NCI-H345 treated with DMSO at 0.1 percent for 48 hours (cell line): ENCODE measurements around the gene TRIP6.

Experiments
- DNase-seq: peaks from one replicate; lab custom pipeline; 2025; ENCODE audit not compliant: unreplicated experiment; lab: John Stamatoyannopoulos, UW

The TRIP6 gene

DNA sequence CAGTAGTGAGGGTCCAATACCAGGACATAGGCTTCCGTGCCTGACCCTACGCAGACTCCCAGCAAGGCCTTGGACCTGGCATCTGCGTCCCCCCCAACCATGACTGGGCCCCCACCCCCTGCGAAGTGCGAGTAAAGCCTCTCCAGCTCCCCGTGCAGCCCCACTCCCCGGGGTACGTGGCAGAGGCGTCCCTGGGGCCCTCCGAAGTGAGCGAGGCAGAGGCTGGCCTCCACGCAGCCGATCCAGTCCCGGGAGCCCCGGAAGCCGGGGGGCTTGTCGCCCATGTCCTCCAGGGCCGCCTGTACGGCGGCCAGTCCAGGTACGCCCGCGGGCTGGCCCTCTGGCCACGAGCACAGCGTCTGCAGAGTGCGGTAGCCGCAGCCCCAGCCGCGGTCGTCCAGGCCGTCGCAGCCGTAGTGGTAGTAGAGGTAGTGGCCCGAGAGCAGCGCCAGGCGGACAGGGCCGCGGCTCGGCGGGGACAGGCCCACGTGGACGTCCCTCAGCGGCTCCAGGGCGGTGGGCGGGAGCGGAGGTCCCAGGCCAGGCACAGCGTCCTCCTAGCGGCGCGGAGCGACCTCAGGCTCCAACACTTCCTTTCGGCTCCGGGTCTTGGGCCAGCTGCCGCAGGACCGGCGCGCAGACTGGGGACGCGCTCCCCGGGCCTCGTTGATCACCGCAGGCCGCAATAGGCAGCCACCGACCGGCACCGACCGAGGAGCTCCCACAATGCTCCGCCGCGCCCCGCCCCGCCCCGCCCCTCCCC lies 22.0 kb downstream of the TRIP6 start, which contains the start of gene UFSP1:
Gene UFSP1 (minus strand): TSS at position 728 of the 763 bp plus-strand sequence. CDS start 444 bp downstream, at position 284.
- DNase-seq = no peak

DNA sequence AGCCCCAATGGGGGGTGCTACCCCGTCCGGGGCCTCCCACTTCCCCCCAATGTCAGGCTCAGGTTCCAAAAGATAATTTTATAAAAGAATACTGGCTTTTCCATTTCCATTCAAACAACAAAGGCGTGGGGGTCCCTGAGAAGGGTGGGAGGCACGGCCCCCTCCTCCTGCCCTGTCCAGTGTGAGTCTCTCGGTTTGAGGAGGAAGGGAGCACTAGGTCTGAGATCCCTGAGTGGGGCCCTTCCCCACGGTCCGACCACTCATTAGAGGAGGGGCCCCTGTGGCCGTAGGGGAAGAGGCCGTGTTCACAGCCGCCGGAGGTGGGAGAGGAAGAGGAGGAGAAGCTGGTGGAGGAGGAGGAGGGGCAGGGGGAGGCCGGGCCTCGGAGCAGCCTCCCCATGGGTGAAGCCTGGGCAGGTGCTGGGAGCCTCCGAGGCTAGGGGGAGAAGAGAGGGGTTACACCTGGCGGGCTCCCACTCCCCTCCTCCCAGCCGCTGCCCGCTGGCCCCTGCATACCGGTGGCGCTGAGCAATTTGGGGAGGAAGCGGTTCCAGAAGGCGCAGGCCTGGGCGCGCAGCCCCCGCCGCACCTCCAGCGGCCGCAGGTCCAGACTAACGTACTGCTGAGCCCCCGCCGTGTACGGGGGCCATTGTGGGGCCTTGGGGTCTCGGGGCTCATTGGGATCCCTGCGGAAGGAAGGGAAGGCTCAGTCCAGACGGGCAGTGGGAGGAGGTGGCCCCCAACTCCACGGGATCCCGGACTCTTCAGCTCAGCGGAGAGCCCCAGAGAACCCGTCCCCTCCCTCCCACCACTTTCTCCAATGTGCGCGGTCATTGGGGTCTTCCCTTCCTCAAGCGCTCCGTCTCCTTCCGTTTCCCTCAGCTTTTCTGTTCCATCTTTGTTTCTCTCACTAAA lies 23.7 kb downstream of the TRIP6 start:
- DNase-seq = no peak

DNA sequence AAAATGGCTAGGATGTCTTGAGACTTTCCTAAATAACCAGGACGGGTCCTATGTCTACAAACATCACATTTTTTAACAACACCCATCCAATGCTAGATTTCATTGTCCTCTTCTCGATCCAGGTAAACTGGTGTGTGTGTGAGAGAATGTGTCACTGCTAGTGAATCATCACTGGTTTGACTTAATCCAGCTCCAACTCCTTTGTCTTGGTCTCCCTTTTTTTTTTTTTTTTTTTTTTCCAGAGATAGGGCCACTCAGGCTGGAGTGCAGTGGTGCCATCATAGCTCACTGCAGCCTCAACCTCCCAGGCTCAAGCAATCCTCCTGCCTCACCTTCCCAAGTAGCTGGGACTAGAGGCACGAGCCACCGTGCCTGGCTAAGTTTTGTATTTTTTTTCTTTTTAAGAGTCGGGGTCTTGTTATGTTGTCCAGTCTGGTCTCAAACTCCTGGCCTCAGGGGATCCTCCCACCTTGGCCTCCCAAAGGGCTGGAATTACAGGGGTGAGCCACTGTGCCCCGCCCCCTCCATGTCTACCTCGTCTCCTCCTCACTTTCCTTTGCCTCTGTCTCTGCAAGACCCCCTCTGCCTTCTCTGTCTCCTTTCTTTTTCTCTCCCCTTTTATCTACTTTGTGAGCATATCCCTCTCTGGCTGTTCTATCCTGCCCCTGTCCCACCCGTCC lies 24.5 kb downstream of the TRIP6 start:
- DNase-seq = no peak

DNA sequence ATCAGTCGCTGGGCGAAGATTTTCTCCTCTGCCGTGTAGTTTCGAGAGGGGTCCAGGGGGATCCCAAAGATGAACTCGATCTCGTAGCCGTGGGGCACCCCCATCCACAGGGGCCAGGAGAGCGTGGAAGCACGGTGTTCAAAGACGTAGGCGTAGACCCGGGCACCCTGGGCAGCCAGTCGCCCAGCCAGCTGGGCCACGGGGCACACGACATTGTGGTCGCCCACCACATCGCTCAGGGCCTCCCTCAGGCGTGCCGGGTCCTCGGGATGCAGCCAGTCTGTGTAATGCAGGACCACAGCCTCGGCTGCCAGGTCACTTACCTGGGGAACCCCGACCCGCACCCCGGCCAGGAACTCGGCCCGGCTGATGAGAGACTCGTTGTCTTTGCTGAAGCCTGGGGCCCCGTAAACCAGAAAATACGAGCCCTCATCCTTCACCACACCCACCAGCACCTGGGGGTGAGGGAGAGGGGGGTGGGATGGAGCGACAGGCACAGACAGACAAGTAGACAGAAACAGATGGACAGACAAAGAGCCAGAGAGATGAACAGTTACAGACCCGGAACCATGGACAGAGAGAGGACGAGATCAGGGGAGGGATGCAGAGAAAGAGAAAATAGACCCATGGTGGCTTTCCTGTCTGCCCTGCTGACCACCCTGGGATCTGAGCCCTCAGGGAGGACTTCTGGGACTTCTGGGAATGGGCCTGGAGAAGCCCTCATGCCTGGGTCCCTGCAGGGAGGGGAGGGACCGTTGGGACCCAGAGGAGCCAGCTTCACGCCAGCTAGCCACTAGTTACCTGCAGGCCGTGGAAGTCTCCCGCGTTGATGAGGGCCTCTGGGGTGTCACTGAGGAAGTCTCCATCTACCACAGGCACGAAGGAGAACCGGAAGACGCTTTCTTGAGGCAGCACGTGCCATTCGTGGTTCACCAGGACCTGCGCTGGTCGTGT lies 25.5 kb downstream of the TRIP6 start:
- DNase-seq = no peak

DNA sequence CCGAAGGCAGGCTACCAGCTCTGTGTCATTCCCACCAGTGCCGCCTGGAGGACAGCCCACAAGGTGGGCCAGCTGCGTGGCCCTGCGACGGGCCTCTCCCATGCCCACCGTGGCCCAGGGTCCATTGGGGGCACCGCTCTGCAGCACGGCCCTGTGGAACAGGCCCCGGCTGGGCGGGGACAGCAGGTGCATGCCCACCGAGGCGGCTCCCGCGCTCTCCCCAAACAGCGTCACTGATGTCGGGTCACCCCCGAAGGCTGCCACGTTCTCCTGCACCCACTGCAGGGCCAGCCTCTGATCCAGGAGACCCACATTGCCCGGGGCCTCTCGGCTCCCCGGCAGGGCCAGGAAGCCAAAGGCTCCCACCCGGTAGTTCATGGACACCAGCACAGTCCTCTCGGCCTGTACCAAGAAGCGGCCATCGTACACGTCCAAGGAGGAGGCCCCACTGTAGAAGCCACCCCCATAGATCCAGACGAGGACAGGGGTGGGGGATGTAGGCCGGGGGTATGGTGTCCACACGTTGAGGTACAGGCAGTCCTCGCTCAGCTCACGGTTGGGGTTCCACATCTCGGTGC lies 26.2 kb downstream of the TRIP6 start:
- DNase-seq = no peak

DNA sequence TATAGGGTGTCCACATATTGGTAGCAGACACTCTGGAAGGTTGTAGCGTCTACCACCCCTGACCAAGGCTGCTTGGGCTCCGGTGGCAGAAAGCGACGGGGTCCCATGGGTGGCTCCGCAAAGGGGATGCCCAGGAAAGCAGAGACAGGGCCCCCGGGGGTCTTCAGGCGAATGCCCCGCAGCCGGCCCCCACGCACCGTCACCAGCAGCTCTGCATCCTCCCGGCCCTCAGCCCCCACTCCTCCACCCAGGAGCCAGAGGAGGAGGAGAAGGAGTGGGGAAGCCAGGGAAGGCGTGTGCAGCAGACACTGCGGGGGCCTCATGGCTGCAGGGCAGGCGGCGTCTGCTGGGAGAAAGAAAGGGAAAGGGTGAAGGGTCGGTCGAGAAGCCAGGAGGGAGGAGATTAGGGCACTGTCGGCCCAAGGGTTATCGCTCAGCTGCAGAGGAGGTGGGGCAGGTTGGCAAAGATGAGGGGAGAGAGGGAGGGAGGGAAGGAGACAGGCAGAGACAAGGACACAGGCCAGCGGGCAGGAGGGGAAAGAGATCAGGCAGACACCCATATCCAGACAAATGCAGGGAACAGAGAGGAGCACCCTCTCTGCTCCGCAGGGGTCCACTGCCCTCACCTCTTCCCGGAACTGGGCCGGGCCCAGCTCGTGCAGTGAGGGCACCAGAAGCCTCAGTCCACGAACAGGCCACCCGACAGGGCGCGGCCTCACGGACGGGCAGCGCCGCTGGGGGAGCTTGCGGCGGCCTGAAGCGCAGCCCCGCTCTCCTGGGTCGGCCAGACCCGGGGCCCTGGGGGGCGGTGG lies 26.9 kb downstream of the TRIP6 start:
- DNase-seq = no peak

DNA sequence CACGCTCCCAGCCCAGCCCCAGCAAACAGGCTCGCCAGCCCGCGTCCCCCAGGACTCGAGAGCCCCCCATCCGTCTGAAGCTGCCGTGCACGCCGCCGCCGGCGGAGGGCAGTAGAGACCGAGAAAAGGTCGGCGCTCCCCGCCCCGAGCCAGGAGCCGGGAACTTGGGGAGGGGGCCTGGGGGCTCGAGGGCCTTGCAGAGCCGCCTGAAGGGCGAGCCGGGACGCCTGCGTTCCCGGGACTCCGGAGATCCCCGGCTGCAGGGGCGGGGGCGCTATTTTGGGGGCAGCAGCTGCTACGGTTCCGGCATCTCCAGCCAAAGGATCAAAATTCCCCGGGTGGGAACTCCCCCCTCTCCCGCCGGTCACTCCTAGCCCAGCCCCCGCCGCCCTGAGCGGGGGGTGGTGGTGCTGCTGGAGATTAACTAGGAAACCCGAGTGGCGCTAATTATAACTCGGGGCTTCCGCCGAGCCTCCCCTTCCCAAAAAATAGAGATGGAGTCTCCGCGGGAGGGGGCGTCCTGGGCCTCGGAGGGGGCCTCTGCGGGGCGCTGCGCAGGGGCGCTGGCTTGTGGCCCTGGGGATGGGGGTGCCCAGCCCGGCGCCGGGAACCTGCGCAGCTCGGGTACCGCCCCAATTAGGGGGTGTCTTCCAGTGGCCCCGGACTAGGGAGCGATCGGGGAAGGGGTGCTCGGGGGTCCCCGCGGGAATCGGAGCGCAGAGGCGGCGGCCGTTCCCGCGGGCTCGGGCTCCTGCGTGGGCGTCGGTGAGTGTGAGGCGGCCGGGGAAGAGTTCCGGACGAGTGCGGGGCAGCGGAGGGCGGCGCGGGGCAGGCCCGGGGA lies 27.9 kb downstream of the TRIP6 start:
- no peak for DNase-seq

DNA sequence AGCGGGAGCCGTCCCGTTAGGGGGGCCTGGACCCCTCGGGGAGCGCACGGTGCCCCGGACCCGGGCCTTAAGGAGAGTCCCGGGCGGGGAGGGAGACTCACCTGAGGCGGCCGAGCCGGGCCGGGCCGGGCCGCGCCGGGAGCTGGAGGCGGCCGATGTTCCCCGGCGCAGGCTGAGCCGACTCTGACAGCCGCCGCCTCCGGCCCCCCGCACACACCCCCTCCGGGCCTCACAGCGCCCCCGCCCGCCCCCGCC lies 28.4 kb downstream of the TRIP6 start, which contains the start of gene ACHE:
Gene ACHE (minus strand): TSS at position 188 of the 255 bp plus-strand sequence. CDS start 1,656 bp downstream, outside the sequence.
- no peak for DNase-seq

DNA sequence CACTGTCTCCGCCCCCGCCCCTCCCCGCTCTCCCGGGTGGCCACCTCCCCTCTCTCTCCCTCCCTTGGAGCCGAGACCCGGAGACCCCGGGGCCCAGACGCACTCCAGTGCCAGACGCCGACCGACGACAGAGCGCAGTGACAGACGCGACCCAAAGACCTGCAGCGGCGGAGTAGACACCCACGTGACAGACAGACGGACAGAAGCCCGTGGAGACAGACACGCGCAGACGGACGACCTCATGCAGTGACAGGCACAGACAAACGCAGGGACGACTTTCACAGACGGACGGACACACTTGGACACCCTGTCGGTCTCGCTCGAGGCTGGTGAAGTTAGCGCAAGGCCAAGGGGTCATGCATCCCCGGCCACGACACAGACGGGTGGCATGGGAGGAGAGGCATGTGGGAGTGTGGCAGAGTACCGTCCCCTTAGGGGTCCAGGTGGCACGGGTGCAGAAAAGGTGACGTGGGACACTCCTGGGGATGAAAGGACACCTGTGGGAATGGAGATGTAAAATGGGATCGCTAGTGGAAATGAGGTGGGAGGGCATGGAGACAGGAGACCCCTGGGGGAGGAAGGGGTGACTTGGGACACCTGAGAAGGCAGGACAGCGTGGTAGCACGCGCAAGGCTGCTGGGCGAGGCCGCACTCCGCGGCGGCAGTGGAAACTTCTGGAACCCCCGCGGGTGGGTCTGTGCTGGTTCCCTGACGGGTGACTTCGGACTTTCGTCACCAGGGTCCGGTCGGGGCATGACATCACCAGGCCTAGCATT lies 29.0 kb downstream of the TRIP6 start:
- DNase-seq = no peak

DNA sequence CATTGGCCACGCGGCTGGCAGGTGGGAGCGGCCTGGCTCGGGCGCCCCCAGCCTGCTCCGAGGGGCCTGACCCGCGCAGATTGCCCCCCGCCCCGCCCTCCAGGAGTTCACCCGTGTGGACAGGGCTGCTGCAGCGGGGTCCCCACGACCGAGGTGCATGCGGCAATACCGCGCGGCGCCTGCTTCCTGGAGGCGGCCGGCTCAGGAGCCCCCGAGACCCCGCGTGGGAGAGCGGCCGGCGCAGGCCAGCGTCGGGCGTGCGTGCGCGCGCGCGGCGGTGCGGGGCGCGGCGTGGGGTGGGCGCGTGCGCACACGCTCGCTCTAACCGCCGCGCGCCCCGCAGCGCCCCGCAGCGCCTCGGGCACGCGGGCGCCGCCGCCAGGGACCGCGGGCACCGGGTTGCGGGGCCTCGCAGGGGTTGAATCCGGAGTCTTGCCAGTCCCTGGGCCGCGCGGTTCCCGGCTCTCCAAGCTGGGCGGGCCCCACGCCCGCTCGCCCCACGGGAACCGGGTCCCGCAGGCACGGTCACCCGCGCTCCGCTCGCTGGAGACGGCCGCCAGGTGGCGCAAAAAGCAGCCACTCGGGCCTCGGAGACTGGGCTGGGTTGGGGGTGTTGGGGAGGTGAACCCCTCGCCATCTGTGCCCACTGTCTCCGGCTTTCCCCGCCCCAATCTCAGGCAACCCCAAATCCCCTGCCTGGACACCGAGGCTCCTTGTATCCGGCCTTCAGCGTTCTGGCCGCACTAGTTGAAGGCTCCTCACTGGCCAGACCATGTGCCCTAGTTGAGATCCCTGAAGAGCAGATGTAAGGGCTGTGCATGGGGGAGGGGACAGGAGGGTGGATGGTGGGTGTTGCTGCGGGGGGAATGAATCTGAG lies 29.8 kb downstream of the TRIP6 start:
- no peak for DNase-seq

DNA sequence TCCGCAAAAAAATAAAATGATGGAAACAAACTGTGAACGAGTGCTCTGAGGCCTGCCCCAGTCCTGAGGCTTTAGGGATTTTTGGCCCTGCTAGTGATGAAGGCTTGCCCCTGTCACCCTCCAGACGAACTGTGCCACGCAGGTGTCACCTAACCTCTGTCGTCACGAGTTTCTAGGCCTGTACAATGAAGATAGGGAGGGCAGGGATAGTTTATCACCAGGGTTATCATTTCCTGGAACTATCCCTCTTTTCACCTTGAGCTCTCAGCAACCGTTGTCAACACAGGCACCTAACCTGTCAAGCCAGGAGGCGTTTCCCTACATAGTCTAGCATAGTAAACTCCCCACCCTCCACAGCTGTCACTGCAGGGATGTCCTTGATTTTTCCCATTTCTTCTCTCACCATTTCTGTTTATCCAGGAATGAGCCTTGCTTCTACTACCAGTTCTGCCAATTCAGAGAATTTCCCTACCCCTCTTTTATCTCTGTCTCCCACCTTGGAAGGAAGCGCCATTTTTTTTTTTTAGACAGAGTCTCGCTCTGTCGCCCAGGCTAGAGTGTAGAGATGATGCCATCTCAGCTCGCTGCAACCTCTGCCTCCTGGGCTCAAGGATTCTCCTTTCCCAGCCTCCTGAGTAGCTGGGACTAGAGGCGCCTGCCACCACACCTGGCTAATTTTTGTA lies 30.7 kb downstream of the TRIP6 start:
- no peak for DNase-seq

DNA sequence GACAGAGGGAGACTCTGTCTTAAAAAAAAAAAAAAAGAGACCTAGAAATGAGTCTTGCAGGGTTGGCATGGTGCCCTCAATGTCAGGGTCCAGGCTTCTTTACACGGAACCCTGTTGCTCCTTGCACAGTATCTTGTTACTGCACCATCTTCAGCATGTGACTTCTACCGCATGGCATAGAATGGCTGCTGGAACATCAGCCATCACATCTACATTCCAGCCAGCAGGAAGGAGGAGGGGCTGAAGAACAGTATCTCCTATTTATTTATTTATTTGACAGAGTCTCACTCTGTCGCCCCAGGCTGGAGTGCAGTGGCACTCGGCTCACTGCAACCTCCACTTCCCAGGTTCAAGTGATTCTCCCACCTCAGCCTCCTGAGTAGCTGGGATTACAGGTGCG lies 32.2 kb downstream of the TRIP6 start:
- no peak for DNase-seq

DNA sequence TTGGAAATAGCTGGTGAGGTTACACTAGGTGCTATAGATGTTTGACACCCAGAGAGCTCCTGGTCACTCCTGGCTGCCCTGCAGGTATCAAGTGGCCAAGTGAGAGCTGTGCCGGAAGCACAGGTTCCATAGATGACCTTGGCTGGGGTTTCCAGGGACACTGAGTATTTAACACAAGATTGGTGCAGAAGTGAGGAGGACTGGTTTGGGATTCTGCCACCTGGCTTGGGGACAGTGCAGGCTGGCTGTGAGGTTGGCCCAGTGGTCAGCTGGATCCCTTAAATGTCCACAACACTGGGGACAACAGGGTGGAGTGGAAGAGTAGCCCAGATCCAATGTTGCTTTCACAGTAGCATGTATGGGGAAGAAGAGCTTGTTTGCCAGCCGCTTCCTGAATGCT lies 33.8 kb downstream of the TRIP6 start:
- no peak for DNase-seq

DNA sequence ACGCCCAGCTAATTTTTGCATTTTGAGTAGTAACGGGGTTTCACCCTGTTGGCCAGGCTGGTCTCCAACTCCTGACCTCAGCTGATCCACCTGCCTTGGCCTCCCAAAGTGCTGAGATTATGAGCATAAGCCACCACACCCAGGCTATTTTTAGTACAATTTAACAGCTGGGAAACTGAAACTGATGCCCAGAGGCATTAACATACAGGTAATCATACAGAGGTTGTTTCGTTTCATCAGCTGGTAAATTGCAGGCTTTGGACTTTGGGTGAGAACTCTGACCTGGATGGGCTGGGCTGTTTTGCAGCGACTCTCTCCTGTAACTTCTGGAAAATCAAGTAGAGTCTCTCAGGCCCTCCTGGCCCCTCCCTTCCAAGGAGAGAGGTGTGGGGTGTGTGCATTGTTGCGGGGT lies 34.7 kb downstream of the TRIP6 start:
- no peak for DNase-seq

DNA sequence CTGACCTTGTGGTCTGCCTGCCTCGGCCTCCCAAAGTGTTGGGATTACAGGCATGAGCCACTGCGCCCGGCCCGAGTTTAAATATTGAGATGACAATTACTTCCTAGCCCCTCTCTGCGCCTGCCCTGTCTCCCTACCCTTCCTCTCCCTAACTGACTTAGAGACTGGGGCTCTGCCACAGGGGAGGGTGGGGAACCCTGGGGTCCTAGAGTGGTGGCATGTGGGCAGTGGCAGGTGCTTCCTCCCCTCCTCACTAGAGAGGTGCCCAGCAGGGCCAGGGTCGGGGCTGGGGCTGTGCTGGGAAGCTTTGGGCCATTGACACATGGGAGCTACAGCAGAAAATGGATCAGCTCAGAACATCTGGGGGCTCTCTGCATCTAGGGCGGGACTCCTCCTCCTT lies 35.5 kb downstream of the TRIP6 start:
- DNase-seq = no peak

DNA sequence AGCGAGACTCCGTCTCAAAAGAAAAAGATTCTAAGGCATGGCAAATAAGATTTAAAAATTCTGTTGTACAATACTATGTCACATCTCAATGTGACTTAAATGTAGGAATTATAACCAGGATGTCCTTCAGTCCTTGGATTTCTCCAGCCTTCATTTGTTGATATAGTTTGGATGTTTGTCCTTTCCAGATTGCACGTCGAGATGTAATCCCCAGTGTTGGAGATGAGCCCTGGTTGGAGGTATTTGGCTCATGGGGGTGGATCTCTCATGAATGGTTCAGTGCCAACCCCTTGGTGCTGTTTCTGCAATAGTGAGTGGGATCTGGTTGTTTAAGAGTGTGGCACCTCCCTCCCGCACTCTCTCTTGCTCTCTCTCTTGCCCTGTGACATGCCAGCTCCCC lies 41.3 kb downstream of the TRIP6 start:
- DNase-seq = no peak
